ENCODE data around the gene RBAK.
"Not testable (repeated sequence)": the region's sequence is repeated elsewhere in the genome, so short reads cannot be mapped to it uniquely, and the experiment has no call there.

Gene RBAK

GRCh38 chr7:5075187-5075586, 29.5 kb downstream of the RBAK start:
- not testable (repeated sequence) for H3K27ac ChIP-seq (ENCODE audit: insufficient read depth, low read length, poor library complexity, severe bottlenecking); H3K27me3 ChIP-seq (replicated peaks; ENCODE audit: control insufficient read depth, insufficient read depth, low read length, poor library complexity, severe bottlenecking); DNase-seq; H3K36me3 ChIP-seq (ENCODE audit: control insufficient read depth, insufficient read depth, low read length); H3K9me3 ChIP-seq (ENCODE audit: control insufficient read depth, low read length); H3K4me1 ChIP-seq (ENCODE audit: control insufficient read depth, insufficient read depth, low read length, poor library complexity, severe bottlenecking); H3K4me3 ChIP-seq (ENCODE audit: insufficient read depth, low read depth, low read length, poor library complexity, severe bottlenecking)

- Histone ChIP-seq H3K36me3 (ENCODE audit: control insufficient read depth, insufficient read depth, low read length) (no peaks in the 10 kb centered on the region), H3K4me3 (ENCODE audit: insufficient read depth, low read depth, low read length, poor library complexity, severe bottlenecking) (no peak overlapping the region), H3K27ac (ENCODE audit: insufficient read depth, low read length, poor library complexity, severe bottlenecking) (no peak overlapping the region), H3K27me3 (replicated peaks; ENCODE audit: control insufficient read depth, insufficient read depth, low read length, poor library complexity, severe bottlenecking) (no peaks in the 10 kb centered on the region), H3K4me1 (ENCODE audit: control insufficient read depth, insufficient read depth, low read length, poor library complexity, severe bottlenecking) (no peaks in the 10 kb centered on the region), H3K9me3 (ENCODE audit: control insufficient read depth, low read length) (no peaks in the 10 kb centered on the region)
- no peak for DNase-seq
These were observed 32.1 kb downstream of the RBAK start for GRCh38 chr7:5077740-5078139.

- H3K9me3 ChIP-seq (ENCODE audit: control insufficient read depth, low read length): no peaks in the 10 kb centered on the region
- no peak overlapping the region for H3K4me3 ChIP-seq (ENCODE audit: insufficient read depth, low read depth, low read length, poor library complexity, severe bottlenecking)
- H3K4me1 ChIP-seq (ENCODE audit: control insufficient read depth, insufficient read depth, low read length, poor library complexity, severe bottlenecking): no peaks in the 10 kb centered on the region
- H3K27me3 ChIP-seq (replicated peaks; ENCODE audit: control insufficient read depth, insufficient read depth, low read length, poor library complexity, severe bottlenecking): no peaks in the 10 kb centered on the region
- DNase-seq: no peak
- no peak overlapping the region for H3K27ac ChIP-seq (ENCODE audit: insufficient read depth, low read length, poor library complexity, severe bottlenecking)
- no peaks in the 10 kb centered on the region for H3K36me3 ChIP-seq (ENCODE audit: control insufficient read depth, insufficient read depth, low read length)
These were observed 37.1 kb downstream of the RBAK start for GRCh38 chr7:5082806-5083205.

DNA sequence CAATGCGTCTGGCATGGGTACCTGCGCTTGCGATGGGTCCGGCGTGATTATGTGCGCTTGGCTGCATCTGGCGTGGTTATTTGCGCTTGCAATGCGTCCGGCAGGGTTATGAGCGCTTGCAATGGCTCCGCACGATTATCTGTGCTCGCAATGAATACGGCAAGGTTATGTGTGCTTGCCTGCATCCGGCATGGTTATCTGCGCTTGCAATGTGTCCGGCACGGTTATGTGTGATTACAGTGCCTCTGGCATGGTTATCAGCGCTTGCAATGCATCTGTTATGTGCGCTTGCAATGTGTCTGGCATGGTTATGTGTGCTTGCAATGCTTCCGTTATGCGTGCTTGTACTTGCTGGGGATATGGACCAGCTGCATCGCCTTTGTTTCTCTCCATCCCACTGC, 37.7 kb downstream of the RBAK start:
- H3K36me3 ChIP-seq (ENCODE audit: control insufficient read depth, insufficient read depth, low read length): no peaks in the 10 kb centered on the region
- no peaks in the 10 kb centered on the region for H3K4me1 ChIP-seq (ENCODE audit: control insufficient read depth, insufficient read depth, low read length, poor library complexity, severe bottlenecking)
- no peaks in the 10 kb centered on the region for H3K27me3 ChIP-seq (replicated peaks; ENCODE audit: control insufficient read depth, insufficient read depth, low read length, poor library complexity, severe bottlenecking)
- no peak overlapping the region for H3K27ac ChIP-seq (ENCODE audit: insufficient read depth, low read length, poor library complexity, severe bottlenecking)
- no peak for DNase-seq
- no peak overlapping the region for H3K4me3 ChIP-seq (ENCODE audit: insufficient read depth, low read depth, low read length, poor library complexity, severe bottlenecking)
- H3K9me3 ChIP-seq (ENCODE audit: control insufficient read depth, low read length): no peaks in the 10 kb centered on the region

DNA sequence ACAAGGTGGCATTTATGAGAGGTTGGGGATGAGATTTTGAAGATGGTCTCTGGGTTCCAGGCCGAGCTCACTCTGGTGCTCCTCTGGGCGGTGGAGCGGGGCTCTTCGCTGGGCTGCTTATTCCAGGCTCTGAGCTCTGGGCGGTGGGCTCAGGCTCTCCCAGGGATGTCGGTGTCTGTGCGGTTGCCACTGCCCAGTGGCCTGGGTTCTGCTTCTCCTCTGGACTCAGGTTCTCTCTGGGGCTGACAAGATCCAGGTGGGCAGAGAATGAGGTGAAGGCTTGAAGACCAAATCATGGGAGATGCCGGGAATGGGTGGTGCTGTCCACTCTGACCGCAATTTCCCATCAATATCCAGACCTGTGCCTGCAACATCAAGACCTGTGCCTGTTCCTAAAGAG, 40.6 kb downstream of the RBAK start:
- DNase-seq: no peak
- H3K27me3 ChIP-seq (replicated peaks; ENCODE audit: control insufficient read depth, insufficient read depth, low read length, poor library complexity, severe bottlenecking): no peaks in the 10 kb centered on the region
- no peak overlapping the region for H3K27ac ChIP-seq (ENCODE audit: insufficient read depth, low read length, poor library complexity, severe bottlenecking)
- H3K4me3 ChIP-seq (ENCODE audit: insufficient read depth, low read depth, low read length, poor library complexity, severe bottlenecking): no peak overlapping the region
- H3K4me1 ChIP-seq (ENCODE audit: control insufficient read depth, insufficient read depth, low read length, poor library complexity, severe bottlenecking): no peaks in the 10 kb centered on the region
- no peaks in the 10 kb centered on the region for H3K36me3 ChIP-seq (ENCODE audit: control insufficient read depth, insufficient read depth, low read length)
- H3K9me3 ChIP-seq (ENCODE audit: control insufficient read depth, low read length): no peaks in the 10 kb centered on the region

GRCh38 chr7:5088228-5088833, 42.7 kb downstream of the RBAK start:
- H3K4me1 ChIP-seq (ENCODE audit: control insufficient read depth, insufficient read depth, low read length, poor library complexity, severe bottlenecking); DNase-seq; H3K4me3 ChIP-seq (ENCODE audit: insufficient read depth, low read depth, low read length, poor library complexity, severe bottlenecking); H3K36me3 ChIP-seq (ENCODE audit: control insufficient read depth, insufficient read depth, low read length); H3K27me3 ChIP-seq (replicated peaks; ENCODE audit: control insufficient read depth, insufficient read depth, low read length, poor library complexity, severe bottlenecking); H3K27ac ChIP-seq (ENCODE audit: insufficient read depth, low read length, poor library complexity, severe bottlenecking); H3K9me3 ChIP-seq (ENCODE audit: control insufficient read depth, low read length): not testable (repeated sequence)

GRCh38 chr7:5088906-5089305, 43.2 kb downstream of the RBAK start:
- no peaks in the 10 kb centered on the region for H3K4me1 ChIP-seq (ENCODE audit: control insufficient read depth, insufficient read depth, low read length, poor library complexity, severe bottlenecking)
- no peak overlapping the region for H3K4me3 ChIP-seq (ENCODE audit: insufficient read depth, low read depth, low read length, poor library complexity, severe bottlenecking)
- no peak for DNase-seq
- no peaks in the 10 kb centered on the region for H3K36me3 ChIP-seq (ENCODE audit: control insufficient read depth, insufficient read depth, low read length)
- no peaks in the 10 kb centered on the region for H3K27me3 ChIP-seq (replicated peaks; ENCODE audit: control insufficient read depth, insufficient read depth, low read length, poor library complexity, severe bottlenecking)
- H3K9me3 ChIP-seq (ENCODE audit: control insufficient read depth, low read length): peaks cover 3% of the 10 kb centered on the region
- no peak overlapping the region for H3K27ac ChIP-seq (ENCODE audit: insufficient read depth, low read length, poor library complexity, severe bottlenecking)

DNA sequence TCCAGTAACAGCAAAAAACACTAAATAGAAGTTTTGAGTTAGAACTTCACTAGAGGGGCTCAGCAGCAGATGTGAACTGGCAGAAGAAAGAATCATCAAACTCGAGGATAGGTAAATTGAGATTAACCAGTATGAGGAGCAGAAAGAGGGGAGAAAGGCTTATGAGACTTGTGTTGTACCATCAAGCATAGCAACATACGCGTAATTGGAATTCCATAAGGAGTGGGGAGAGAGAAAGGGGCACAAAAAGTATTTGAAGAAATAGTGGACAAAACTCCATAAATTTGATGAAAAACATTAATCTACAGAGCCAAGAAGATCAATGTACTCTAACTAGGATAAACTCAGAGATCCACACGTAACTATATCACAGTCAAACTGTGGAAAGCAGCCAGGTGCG, 48.3 kb downstream of the RBAK start:
- Histone ChIP-seq H3K27ac (ENCODE audit: insufficient read depth, low read length, poor library complexity, severe bottlenecking) (no peak overlapping the region), H3K36me3 (ENCODE audit: control insufficient read depth, insufficient read depth, low read length) (no peaks in the 10 kb centered on the region), H3K4me3 (ENCODE audit: insufficient read depth, low read depth, low read length, poor library complexity, severe bottlenecking) (no peak overlapping the region), H3K9me3 (ENCODE audit: control insufficient read depth, low read length) (peaks cover 10% of the 10 kb centered on the region), H3K4me1 (ENCODE audit: control insufficient read depth, insufficient read depth, low read length, poor library complexity, severe bottlenecking) (no peaks in the 10 kb centered on the region), H3K27me3 (replicated peaks; ENCODE audit: control insufficient read depth, insufficient read depth, low read length, poor library complexity, severe bottlenecking) (no peaks in the 10 kb centered on the region)
- no peak for DNase-seq

GRCh38 chr7:5094641-5095040, 49.0 kb downstream of the RBAK start:
- Histone ChIP-seq H3K4me3 (ENCODE audit: insufficient read depth, low read depth, low read length, poor library complexity, severe bottlenecking) (no peak overlapping the region), H3K27ac (ENCODE audit: insufficient read depth, low read length, poor library complexity, severe bottlenecking) (no peak overlapping the region), H3K4me1 (ENCODE audit: control insufficient read depth, insufficient read depth, low read length, poor library complexity, severe bottlenecking) (no peaks in the 10 kb centered on the region), H3K36me3 (ENCODE audit: control insufficient read depth, insufficient read depth, low read length) (no peaks in the 10 kb centered on the region), H3K27me3 (replicated peaks; ENCODE audit: control insufficient read depth, insufficient read depth, low read length, poor library complexity, severe bottlenecking) (no peaks in the 10 kb centered on the region), H3K9me3 (ENCODE audit: control insufficient read depth, low read length) (peaks cover 10% of the 10 kb centered on the region)
- DNase-seq: no peak

DNA sequence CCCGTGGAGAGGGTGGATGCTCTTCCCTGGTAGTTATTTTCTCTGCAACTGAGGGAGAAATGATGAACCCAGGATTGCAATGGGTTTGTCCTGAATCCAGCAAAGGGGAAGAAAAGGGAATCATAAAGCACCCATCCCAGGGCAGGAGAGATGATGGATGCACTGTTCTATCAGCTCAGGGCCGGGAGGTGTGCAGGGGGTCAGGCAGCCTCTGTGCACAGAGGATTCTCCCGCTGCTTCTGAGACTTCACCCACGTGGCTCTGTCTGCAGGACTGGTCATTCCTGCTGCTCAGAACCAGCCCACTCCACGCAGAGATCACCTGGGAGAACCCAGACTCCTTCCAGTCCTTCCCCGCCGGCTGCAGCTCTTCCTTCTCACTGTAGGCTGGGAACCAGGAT, 70.7 kb downstream of the RBAK start:
- Histone ChIP-seq H3K27me3 (replicated peaks; ENCODE audit: control insufficient read depth, insufficient read depth, low read length, poor library complexity, severe bottlenecking) (no peaks in the 10 kb centered on the region), H3K27ac (ENCODE audit: insufficient read depth, low read length, poor library complexity, severe bottlenecking) (no peak overlapping the region), H3K9me3 (ENCODE audit: control insufficient read depth, low read length) (no peaks in the 10 kb centered on the region), H3K4me1 (ENCODE audit: control insufficient read depth, insufficient read depth, low read length, poor library complexity, severe bottlenecking) (no peaks in the 10 kb centered on the region), H3K36me3 (ENCODE audit: control insufficient read depth, insufficient read depth, low read length) (no peaks in the 10 kb centered on the region), H3K4me3 (ENCODE audit: insufficient read depth, low read depth, low read length, poor library complexity, severe bottlenecking) (no peak overlapping the region)
- no peak for DNase-seq

Data from effector memory CD4-positive, alpha-beta T cell (primary cell).